Measurements from ENCODE around the gene HERC6.
"Not testable (repeated sequence)": the region's sequence is repeated elsewhere in the genome, so short reads cannot be mapped to it uniquely, and the experiment has no call there.

DNA sequence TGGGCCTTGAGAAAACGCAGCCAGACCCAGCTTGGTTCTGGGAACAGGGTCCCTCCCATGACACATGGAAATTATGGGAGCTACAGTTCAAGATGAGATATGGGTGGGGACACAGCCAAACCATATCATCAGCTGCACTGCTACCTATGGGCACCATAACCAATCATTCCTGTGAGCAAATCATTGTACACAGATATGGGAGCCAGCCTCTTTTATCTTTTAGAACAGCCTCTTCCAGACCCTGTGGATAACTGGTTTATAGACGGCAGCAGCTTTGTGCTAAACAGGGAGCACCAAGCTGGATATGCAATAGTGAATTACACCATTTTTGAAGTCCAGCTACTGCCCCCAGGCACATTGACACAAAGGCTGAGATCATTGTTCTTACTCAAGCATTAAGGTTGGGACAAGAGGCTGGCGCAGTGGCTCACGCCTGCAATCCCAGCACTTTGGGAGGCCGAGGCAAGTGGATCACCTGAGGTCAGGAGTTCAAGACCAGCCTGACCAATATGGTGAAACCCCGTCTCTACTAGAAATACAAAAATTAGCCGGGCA is 69.6 kb downstream of the HERC6 start:
- TF ChIP-seq, protein P1, sequence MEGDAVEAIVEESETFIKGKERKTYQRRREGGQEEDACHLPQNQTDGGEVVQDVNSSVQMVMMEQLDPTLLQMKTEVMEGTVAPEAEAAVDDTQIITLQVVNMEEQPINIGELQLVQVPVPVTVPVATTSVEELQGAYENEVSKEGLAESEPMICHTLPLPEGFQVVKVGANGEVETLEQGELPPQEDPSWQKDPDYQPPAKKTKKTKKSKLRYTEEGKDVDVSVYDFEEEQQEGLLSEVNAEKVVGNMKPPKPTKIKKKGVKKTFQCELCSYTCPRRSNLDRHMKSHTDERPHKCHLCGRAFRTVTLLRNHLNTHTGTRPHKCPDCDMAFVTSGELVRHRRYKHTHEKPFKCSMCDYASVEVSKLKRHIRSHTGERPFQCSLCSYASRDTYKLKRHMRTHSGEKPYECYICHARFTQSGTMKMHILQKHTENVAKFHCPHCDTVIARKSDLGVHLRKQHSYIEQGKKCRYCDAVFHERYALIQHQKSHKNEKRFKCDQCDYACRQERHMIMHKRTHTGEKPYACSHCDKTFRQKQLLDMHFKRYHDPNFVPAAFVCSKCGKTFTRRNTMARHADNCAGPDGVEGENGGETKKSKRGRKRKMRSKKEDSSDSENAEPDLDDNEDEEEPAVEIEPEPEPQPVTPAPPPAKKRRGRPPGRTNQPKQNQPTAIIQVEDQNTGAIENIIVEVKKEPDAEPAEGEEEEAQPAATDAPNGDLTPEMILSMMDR (conservative IDR thresholded peaks at IDR 0.05; ENCODE audit: low read depth in 2 of 2), result not testable (repeated sequence)
- TF ChIP-seq POLR2AphosphoS5 (IDR thresholded peaks at IDR 0.05; ENCODE audit: low read depth); JUNB (IDR thresholded peaks at IDR 0.05; ENCODE audit: unreplicated experiment); EZH2 (IDR thresholded peaks at IDR 0.05; ENCODE audit: low read depth, unreplicated experiment); EZH2phosphoT487 (IDR thresholded peaks at IDR 0.05; ENCODE audit: unreplicated experiment); ZNF114 (CRISPR knock-in tag; IDR thresholded peaks at IDR 0.05); CREB1 (CRISPR knock-in tag; IDR thresholded peaks at IDR 0.05; ENCODE audit: low read depth); ZNF331 (CRISPR knock-in tag; IDR thresholded peaks at IDR 0.05; ENCODE audit: low read depth); STAT1 (IDR thresholded peaks at IDR 0.05; ENCODE audit: unreplicated experiment); NANOG (IDR thresholded peaks at IDR 0.05; ENCODE audit: borderline replicate concordance): not testable (repeated sequence)
- TF ChIP-seq, protein P2, sequence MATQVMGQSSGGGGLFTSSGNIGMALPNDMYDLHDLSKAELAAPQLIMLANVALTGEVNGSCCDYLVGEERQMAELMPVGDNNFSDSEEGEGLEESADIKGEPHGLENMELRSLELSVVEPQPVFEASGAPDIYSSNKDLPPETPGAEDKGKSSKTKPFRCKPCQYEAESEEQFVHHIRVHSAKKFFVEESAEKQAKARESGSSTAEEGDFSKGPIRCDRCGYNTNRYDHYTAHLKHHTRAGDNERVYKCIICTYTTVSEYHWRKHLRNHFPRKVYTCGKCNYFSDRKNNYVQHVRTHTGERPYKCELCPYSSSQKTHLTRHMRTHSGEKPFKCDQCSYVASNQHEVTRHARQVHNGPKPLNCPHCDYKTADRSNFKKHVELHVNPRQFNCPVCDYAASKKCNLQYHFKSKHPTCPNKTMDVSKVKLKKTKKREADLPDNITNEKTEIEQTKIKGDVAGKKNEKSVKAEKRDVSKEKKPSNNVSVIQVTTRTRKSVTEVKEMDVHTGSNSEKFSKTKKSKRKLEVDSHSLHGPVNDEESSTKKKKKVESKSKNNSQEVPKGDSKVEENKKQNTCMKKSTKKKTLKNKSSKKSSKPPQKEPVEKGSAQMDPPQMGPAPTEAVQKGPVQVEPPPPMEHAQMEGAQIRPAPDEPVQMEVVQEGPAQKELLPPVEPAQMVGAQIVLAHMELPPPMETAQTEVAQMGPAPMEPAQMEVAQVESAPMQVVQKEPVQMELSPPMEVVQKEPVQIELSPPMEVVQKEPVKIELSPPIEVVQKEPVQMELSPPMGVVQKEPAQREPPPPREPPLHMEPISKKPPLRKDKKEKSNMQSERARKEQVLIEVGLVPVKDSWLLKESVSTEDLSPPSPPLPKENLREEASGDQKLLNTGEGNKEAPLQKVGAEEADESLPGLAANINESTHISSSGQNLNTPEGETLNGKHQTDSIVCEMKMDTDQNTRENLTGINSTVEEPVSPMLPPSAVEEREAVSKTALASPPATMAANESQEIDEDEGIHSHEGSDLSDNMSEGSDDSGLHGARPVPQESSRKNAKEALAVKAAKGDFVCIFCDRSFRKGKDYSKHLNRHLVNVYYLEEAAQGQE (IDR thresholded peaks at IDR 0.05; ENCODE audit: unreplicated experiment), result not testable (repeated sequence)
- TF ChIP-seq, protein P3, sequence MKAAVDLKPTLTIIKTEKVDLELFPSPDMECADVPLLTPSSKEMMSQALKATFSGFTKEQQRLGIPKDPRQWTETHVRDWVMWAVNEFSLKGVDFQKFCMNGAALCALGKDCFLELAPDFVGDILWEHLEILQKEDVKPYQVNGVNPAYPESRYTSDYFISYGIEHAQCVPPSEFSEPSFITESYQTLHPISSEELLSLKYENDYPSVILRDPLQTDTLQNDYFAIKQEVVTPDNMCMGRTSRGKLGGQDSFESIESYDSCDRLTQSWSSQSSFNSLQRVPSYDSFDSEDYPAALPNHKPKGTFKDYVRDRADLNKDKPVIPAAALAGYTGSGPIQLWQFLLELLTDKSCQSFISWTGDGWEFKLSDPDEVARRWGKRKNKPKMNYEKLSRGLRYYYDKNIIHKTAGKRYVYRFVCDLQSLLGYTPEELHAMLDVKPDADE (IDR thresholded peaks at IDR 0.05), result not testable (repeated sequence)
